ENCODE results near the gene FBXO22.
"Not testable (repeated sequence)": the region's sequence is repeated elsewhere in the genome, so short reads cannot be mapped to it uniquely, and the experiment has no call there.

The FBXO22 gene

GRCh38 chr15:75921732-75922703, 18.3 kb downstream of the FBXO22 start:
- no peak for DNase-seq

GRCh38 chr15:75923756-75924155, 20.1 kb downstream of the FBXO22 start:
- DNase-seq: no peak

DNA sequence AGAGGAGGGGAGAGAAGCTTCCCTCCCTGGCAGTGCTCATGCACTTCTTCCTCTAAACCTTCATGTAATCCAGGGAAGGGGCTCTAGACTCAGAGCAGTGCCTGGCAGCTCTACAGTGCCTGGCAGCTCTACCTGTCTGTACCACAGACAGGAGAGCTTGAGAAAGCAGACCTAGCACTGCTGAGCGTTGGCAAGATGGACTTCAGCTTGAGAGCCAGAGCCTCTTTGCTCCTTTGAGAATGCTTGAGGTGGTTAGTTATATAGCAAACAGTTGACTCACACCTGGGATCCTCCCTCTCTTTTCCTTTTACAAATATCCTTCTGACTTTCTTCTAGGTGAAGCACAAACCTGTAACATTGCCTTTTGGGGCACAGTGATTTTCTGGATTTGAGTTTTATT, 20.9 kb downstream of the FBXO22 start:
- no peak for DNase-seq

- DNase-seq: no peak
Observed at GRCh38 chr15:75925440-75925839, 21.8 kb downstream of the FBXO22 start.

DNA sequence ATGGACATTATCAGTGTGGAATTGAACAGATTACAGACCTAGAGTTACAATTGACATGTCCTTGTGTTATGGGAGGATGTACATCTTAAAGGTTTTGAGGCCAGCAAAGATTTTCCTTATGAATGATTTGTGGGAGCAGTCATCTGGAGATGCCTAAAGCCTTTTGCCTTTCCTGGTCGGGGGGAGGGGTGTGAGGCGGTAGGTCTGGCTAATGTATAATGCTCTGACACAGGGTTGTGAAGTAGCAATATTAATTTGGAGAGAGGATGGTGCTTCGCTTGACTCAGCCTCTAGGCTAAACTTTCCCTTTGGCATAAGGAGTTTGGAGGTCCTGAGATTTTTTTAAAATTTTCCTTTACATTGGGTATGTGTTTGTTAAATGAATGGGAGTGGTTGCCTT, 23.3 kb downstream of the FBXO22 start:
- no peak for DNase-seq

DNA sequence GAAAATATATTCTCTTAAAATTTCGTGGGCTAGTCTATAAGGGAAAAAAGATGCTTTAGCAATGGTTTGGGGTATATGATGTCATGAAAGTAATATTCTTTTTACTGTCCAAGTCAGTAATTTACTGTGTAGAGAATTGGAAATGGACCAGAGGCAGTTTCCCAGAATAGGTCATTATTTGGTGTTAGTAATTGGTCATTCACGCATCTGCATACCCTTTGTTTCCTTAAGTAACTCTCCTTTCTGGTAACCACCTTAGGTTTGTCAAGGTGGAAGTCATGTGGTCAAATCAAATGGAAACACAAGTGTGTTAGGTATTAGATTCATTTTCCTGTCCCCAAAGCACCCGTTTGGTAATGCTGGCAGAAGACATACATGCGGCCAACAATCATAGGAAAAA, 23.9 kb downstream of the FBXO22 start:
- DNase-seq: no peak

- DNase-seq: no peak
Observed at GRCh38 chr15:75928680-75929608, 25.3 kb downstream of the FBXO22 start.

GRCh38 chr15:75929799-75930565, 26.3 kb downstream of the FBXO22 start:
- DNase-seq: no peak

DNA sequence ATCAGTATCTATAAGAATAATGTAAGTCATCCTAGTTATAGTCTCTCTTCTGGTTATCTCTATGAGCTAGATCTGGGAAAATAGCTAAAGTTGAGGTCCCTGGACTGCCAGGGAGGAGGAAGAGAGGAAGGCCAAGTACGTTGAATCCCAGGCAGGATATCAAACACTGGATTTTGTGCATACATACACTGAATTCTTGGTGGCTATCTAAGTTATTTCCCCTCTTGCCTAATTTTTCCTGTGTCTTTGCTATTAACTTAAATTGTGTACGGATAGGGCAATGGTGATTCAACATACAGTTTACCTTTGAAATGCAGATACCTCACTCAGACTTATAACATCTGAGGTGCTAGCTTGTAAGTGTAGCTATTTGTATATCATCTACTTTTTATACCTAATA, 27.2 kb downstream of the FBXO22 start:
- no peak for DNase-seq

DNA sequence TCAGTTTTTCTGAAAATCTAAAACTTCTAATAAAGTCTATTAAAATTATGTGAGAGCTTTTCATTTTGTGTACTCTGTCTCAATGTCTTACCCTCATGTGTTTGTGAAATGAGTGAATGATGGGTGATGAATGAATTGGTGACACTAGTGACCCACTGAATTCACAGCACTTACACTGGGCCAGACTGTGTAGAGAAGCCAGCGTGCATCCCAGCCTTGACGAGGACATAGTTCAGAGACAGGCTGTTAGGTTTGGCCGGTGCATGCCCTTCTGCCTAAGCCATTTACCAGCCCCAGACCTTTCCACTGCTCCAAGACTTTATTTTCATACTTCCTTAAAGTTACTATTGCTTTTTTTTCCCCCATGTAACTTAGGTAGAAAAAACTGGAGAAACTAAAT, 38.8 kb downstream of the FBXO22 start:
- DNase-seq: no peak

- DNase-seq: no peak
Observed at GRCh38 chr15:75943246-75943645, 39.6 kb downstream of the FBXO22 start.

GRCh38 chr15:75943713-75944215, 40.1 kb downstream of the FBXO22 start:
- no peak for DNase-seq

DNA sequence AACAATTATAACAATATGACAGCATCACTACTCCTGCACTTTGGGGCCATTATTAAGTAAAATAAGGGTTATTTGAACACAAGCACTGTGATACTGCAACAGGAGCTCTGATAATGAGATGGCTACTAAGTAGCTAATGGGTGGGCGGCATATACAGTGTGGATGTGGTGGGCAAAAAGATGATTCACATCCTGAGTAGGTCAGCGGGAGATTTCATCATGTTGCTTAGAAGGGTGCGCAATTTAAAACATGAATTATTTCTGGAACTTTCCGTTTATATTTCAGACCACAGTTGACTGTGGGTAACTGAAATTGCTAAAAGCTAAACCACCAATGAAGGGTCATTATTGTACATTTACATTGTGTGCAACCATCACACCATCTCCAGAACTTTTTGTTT, 42.3 kb downstream of the FBXO22 start:
- DNase-seq: no peak

GRCh38 chr15:75947092-75947491, 43.4 kb downstream of the FBXO22 start:
- no peak for DNase-seq

- no peak for DNase-seq
Observed at GRCh38 chr15:75948761-75949296, 45.2 kb downstream of the FBXO22 start.

- no peak for DNase-seq
Observed at GRCh38 chr15:75952525-75952924, 48.8 kb downstream of the FBXO22 start.

DNA sequence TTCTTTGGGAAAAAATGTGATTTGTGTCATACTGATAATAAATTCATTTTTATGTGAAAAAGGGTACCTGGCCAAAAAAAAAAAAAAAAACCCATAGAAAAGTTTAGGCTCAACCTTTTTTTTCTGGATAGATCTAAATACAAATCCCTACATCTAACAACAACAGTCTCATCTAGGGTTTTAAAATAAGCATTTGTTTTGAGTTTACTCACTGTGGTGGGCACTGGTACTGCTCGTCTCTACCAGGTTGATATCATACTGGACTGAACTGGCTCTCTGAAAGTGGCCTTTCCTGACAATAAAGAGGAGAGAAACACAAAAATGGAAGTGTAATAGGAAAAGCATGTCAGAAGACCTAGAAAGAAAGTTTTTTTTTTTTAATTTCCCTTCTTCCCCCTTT, 52.0 kb downstream of the FBXO22 start:
- DNase-seq: no peak

GRCh38 chr15:75961331-75961730, 57.7 kb downstream of the FBXO22 start:
- DNase-seq: no peak

DNA sequence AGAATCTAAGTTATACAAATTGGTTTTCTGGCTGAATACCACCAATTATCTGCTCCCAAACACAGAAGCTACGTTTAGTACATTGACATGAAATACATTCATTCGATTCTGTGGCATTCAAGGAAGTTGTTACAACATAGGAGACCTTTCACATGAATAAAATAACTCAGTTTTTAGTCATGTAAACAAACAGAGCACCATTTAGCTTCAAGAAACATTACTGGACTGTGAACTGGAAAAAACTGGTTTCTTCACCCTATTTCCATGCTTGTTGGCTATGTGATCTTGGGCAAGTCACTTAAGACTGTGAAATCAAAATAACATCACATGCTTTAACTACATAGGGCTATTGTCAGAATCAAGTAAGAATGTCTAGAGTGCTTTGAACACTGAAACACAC, 62.4 kb downstream of the FBXO22 start:
- no peak for DNase-seq

GRCh38 chr15:75976766-75977165, 73.1 kb downstream of the FBXO22 start:
- not testable (repeated sequence) for DNase-seq

DNA sequence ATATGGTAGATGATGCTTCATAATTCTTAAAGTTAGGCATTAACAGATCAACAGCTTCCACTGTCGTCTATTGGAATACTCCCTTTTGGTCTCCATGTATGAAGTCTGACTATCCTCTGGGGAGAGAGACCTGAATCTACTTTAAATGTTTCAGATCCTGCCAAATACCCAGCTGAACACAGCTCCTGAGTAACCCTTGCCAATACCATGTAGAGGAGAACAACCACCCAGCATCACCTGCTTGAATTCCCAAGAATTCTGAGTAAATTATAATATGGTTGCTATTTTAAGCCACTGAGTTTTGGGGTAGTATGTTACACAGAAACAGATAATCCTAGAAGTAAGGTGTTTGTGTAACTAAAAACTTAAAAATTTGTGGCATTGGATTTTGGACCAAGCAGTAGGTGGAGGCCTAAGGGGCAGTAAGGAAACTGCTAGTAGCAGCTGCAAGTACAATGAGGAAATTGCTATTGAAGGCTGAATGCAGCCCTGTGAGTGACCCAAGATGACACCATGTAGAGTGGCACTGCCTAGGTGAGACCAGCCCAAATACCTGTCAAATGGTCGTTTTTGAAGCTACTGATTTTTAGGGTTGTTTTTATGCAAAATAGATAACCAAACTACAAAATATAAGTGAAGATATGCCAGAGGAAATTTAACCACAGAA, 77.6 kb downstream of the FBXO22 start:
- DNase-seq: no peak

DNA sequence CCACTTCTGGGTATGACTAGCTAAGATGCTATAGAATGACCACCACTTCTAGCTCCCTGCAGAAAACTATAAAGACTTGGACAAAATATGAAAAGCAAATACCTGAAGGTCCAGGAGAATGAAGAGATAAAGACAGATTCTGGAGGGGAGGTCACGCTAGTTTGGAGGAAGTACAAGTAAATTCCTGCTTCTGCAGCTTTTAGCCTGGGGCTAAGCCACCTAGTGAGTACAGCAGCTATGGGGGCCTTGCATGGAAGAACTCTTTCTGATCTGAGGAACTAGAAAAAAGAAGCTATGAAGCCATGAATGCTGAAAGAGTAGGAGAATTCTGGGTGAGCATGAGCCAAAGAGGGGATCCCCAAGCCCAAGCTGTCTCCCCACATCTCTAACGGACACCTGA, 78.8 kb downstream of the FBXO22 start:
- no peak for DNase-seq
